NCI-H510A treated with DMSO at 0.1 percent for 48 hours (cell line): Measurements from ENCODE around the gene HOPX.
"Not testable (repeated sequence)": the region's sequence is repeated elsewhere in the genome, so short reads cannot be mapped to it uniquely, and the experiment has no call there.

Experiments
- DNase-seq: peaks from one replicate; lab custom pipeline; 2025; lab: John Stamatoyannopoulos, UW

Gene HOPX, protein sequence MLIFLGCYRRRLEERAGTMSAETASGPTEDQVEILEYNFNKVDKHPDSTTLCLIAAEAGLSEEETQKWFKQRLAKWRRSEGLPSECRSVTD

DNA sequence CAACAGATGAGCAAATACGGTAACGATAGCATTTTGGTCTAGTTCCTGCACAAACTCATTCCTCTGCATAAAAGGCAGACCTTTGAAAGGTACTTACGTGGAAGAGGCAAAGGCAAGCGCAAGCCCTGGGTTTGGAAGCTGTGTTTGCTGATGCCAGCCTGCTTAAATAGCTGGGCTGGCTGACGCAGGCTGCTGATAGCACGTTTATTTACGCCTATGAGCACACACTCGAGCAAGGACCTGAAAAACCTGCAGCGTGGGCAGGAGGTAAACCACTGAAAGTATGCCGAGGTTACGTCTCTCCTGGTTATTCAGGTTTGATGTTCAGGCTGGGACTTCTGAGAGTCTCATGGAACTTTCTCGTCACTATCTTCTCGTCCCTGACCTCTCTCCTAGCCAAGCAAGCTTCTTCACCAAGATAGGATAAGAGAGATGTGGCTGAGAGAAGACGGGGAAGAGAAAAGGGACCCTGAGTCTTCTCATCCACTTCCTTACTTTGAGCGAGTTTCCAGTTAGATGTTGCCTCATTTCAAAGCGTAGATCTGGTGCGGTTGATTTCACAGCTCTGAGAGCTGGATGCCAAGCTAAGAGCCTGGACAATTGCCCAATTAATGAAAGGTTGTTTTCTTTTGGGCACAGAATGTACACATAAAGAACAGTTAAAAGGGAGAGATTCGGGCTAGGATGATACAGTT, at the start of gene HOPX:
TSS of gene HOPX (minus strand) at position 139 of the 695 bp plus-strand sequence. CDS start 23,480 bp downstream, outside the sequence.
- DNase-seq: peak; percentile 91

DNA sequence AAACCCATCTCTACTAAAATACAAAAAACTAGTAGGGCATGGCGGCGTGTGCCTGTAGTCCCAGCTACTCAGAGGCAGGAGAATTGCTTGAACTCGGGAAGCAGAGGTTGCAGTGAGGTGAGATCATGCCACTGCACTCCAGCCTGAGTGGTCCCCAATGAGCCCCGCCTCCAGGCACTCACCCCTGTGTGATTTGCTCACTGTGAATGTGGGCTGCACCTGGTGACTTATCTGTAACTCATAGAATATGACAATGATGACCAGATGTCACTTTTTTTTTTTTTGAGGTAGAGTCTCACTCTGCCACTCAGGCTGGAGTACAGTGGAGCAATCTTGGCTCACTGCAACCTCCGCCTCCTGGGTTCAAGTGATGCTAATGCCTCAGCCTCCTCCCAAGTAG, 49.0 kb upstream of the HOPX start:
- DNase-seq: no peak

DNA sequence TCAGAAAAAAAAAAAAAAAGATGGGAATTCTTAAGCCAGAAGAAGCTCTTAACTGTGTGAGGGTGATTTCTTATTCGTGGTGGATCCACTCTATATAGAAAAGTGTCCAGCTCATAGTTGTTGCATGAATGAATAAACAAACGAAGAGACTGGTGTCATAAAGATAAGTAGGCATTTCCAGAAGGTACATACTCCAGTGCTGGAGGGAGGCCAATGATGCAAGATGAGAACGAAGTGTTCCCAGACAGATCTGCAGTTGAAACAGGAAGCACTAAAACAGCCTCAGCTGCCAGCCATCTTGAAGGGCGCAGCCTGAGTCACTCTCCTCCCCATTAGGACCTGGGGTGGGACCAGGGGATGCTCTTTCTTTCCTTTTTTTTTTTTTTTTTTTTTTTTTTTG, 47.4 kb upstream of the HOPX start:
- peak; percentile 90 for DNase-seq

GRCh38 chr4:56727150-56727549, 46.1 kb upstream of the HOPX start:
- DNase-seq: peak; percentile 78

DNA sequence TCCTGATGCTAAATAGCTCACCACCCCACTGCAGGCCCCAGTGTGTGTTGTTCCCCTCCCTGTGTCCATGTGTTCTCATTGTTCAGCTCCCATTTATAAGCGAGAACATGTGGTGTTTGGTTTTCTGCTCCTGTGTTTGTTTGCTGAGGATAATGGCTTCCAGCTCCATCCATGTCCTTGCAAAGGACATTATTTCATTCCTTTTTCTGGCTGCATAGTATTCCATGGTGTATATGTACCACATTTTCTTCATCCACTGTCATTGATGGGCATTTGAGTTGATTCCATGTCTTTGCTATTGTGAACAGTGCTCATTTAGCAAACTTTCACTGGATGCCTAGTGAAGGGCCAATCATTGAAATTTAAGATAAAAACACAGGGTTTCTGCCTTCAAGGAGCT, 45.5 kb upstream of the HOPX start:
- DNase-seq: not testable (repeated sequence)

- no peak for DNase-seq
Measured at GRCh38 chr4:56723659-56724230, 42.6 kb upstream of the HOPX start.

- DNase-seq: no peak
Measured at GRCh38 chr4:56723201-56723605, 42.1 kb upstream of the HOPX start.

DNA sequence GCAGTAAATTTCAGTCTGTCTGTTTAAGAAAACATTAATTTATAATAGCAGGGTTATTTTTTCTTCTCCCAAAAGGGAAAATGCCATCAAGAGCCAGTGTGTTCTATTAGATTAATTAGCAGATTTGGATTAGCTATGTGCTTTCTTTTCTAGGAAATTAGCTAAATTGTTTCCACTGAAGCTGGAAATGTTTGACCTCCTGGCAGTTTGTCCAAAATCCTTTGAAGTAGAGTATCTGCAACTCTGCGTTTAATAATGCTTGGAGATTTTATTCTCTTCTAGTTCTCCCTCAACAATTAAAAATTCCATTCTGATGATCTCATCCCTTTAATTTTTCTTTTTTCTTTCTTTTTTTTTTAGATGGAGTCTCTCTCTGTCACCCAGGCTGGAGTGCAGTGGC, 27.1 kb upstream of the HOPX start:
- DNase-seq: no peak

GRCh38 chr4:56705966-56706365, 24.9 kb upstream of the HOPX start:
- DNase-seq: no peak

GRCh38 chr4:56705334-56705733, 24.2 kb upstream of the HOPX start:
- no peak for DNase-seq

GRCh38 chr4:56704089-56704871, 23.2 kb upstream of the HOPX start:
- no peak for DNase-seq

GRCh38 chr4:56703378-56703777, 22.3 kb upstream of the HOPX start:
- no peak for DNase-seq

GRCh38 chr4:56701644-56702043, 20.5 kb upstream of the HOPX start:
- no peak for DNase-seq

GRCh38 chr4:56701161-56701480, 20.0 kb upstream of the HOPX start:
- no peak for DNase-seq

DNA sequence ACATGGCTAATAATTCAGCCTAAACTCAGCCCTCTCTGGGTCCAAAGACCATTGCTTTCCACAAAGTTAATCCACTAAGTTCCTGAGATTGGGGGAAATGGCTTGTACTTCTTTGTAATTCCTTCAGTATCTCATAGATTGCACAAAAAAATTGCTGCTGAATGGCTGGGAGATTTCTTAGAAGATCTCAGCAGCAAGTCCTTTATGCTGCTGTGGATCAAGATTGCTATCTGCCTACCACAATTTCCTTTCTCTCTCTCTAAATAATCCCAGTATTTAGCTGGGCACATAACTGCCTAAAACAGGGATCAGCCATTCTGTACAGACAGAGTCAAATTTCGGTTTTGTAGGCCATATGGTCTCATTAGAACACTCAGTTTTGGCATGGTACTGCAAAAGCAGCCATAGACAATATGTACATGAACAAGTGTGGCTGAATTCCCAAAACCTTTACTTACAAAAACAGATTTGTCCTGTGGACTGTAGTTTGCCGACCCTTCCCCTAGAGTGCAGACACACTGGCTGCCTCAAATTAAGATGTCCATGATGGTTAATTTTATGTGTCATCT, 18.5 kb upstream of the HOPX start:
- DNase-seq: no peak

DNA sequence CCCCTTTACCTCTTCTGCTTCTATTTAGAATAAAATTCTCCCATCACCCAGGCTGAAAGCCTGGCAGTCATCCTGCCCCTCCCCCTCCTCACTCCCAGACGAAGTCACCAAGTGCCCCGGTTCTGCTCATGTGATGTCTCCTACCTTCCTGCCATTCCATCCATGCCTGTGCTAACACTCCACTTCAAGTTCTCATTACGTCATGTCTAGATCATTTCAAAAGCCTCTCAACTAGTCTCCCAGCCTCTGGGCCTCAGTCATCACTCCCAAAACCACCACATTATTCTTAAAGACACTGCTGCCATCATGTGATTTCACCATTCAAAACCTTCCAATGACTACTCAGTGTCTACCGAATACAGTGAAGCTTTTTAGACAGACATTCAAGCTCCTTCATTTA, 17.2 kb upstream of the HOPX start:
- peak; percentile 92 for DNase-seq

DNA sequence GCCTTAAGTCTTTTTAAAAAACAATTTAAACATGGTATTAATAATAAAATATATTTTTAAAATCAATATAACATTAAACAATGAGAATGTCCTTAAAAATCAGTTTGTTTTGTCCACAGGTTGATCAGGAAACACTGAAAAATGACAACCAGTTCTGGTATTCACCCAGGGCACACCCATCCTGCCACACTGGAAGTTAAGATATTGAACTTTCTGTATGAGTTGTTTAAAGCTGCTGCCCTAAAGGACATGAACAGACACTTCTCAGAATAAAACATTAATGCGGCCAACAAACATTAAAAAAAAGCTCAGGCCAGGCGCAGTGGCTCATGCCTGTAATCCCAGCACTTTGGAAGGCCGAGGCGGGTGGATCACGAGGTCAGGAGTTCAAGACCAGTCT, 15.0 kb upstream of the HOPX start:
- no peak for DNase-seq

DNA sequence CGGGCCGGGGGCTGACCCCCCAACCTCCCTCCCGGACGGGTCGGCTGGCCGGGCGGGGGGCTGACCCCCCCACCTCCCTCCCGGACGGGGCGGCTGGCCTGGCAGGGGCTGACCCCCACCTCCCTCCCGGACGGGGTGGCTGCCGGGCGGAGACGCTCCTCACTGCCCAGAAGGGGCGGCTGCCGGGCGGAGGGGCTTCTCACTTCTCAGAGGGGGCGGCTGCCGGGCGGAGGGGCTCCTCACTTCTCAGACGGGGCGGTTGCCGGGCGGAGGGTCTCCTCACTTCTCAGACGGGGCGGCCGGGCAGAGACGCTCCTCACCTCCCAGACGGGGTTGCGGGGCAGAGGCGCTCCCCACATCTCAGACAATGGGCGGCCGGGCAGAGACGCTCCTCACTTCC, 12.4 kb upstream of the HOPX start:
- DNase-seq: not testable (repeated sequence)

- peak; percentile 45 for DNase-seq
Measured at GRCh38 chr4:56692576-56692975, 11.5 kb upstream of the HOPX start.

GRCh38 chr4:56691425-56691824, 10.3 kb upstream of the HOPX start:
- no peak for DNase-seq

GRCh38 chr4:56690393-56690792, 9.3 kb upstream of the HOPX start:
- DNase-seq: no peak

DNA sequence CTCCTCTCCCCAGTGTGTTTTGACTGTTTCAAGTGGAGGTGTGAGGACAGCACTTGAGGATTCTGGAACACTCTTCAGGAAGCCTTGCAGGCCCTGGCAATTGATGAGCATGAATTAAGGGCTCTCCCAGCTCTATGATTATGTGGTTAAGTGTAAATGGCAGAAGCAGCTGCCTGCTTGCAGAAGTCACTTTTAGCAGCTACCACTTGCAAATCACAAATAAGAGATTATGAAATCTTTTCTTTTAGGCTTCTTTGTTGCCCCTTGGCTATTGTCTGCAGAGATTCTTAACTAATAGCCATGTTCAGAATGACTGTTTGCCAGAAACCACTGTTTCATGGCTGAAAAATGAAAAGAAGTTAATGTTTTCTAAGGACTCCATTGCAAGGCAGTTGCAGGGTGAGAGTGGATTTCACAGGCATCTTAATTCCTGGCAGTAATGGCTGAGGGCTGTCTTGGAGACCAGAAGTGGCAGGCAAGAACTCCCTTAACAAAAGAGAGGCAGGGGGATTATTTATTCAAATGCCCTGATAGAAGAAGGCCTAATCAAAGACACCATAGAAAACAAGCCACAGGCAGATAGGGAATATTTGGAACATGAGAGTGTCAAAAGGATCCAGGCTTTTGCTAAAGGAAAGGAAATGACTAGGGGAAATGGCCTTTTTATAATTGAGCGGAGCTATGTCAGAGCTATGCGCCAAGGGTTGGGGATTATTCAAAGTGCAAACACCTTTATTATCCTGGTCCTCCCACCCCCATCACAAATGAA, 8.3 kb upstream of the HOPX start:
- DNase-seq: no peak
